Measurements from ENCODE around the gene VOPP1. TPM values are rescaled to one million over a fixed set of nuclear protein-coding genes. Genes with fewer than 3 reads are reported as not detected.

The VOPP1 gene
- total and polyA plus RNA-seq, 2 donors (not counting 1 experiment from before 2014, with no cell fraction given): 52.1 to 70.7 TPM

GRCh38 chr7:55498770-55499169 is 73.5 kb downstream of the VOPP1 start:
- peaks cover 2% of the 10 kb centered on the region for H3K79me2 ChIP-seq (ENCODE audit: control insufficient read depth, insufficient read depth, low read length)
- no peaks in the 10 kb centered on the region for H3K27me3 ChIP-seq (ENCODE audit: control insufficient read depth, insufficient read depth, low read length)
- no peaks in the 10 kb centered on the region for H3K36me3 ChIP-seq (ENCODE audit: control insufficient read depth, insufficient read depth, low read length)
- no peak for TF ChIP-seq EZH2 (IDR thresholded peaks at IDR 0.05; ENCODE audit: low read length, missing control alignments)
- TF ChIP-seq CTCF (conservative IDR thresholded peaks at IDR 0.05 in 1 of 2, IDR thresholded peaks at IDR 0.05 in 1 of 2; ENCODE audit: low read depth in 1 of 2, low read length in 2 of 2): no peak
- DNase-seq (ENCODE audit: low read depth in 2 of 2): no peak
- no peaks in the 10 kb centered on the region for H3K4me1 ChIP-seq (ENCODE audit: control insufficient read depth, extremely low read depth, insufficient read depth, low read length)
- H4K20me1 ChIP-seq (ENCODE audit: control insufficient read depth, extremely low read depth, insufficient read depth, low read length): no peaks in the 10 kb centered on the region
- H3K4me3 ChIP-seq (replicated peaks in 1 of 4; ENCODE audit: control extremely low read depth in 1 of 4, insufficient read depth in 1 of 4, low read depth in 3 of 4, low read length in 4 of 4): no peak overlapping the region
- H3K9me3 ChIP-seq (ENCODE audit: control insufficient read depth, insufficient read depth, low read depth, low read length): no peaks in the 10 kb centered on the region
- no peak overlapping the region for H2AFZ ChIP-seq (ENCODE audit: low read length)
- no peak overlapping the region for H3K9ac ChIP-seq (ENCODE audit: insufficient read depth, low read length)
- H3K27ac ChIP-seq (ENCODE audit: insufficient read depth, low read length): no peak overlapping the region
- no peak overlapping the region for H3K4me2 ChIP-seq (ENCODE audit: extremely low read depth, insufficient read depth, low read length)

GRCh38 chr7:55498142-55498541 is 74.2 kb downstream of the VOPP1 start:
- Histone ChIP-seq H3K9me3 (ENCODE audit: control insufficient read depth, insufficient read depth, low read depth, low read length) (no peaks in the 10 kb centered on the region), H3K4me3 (replicated peaks in 1 of 4; ENCODE audit: control extremely low read depth in 1 of 4, insufficient read depth in 1 of 4, low read depth in 3 of 4, low read length in 4 of 4) (no peak overlapping the region), H3K27me3 (ENCODE audit: control insufficient read depth, insufficient read depth, low read length) (no peaks in the 10 kb centered on the region), H3K36me3 (ENCODE audit: control insufficient read depth, insufficient read depth, low read length) (no peaks in the 10 kb centered on the region), H4K20me1 (ENCODE audit: control insufficient read depth, extremely low read depth, insufficient read depth, low read length) (no peaks in the 10 kb centered on the region), H3K4me1 (ENCODE audit: control insufficient read depth, extremely low read depth, insufficient read depth, low read length) (no peaks in the 10 kb centered on the region), H3K9ac (ENCODE audit: insufficient read depth, low read length) (no peak overlapping the region), H3K4me2 (ENCODE audit: extremely low read depth, insufficient read depth, low read length) (no peak overlapping the region), H3K27ac (ENCODE audit: insufficient read depth, low read length) (no peak overlapping the region), H3K79me2 (ENCODE audit: control insufficient read depth, insufficient read depth, low read length) (peaks cover 2% of the 10 kb centered on the region), H2AFZ (ENCODE audit: low read length) (no peak overlapping the region)
- TF ChIP-seq CTCF (conservative IDR thresholded peaks at IDR 0.05 in 1 of 2, IDR thresholded peaks at IDR 0.05 in 1 of 2; ENCODE audit: low read depth in 1 of 2, low read length in 2 of 2): no peak
- no peak for TF ChIP-seq EZH2 (IDR thresholded peaks at IDR 0.05; ENCODE audit: low read length, missing control alignments)
- DNase-seq (ENCODE audit: low read depth in 2 of 2): no peak

- Histone ChIP-seq H3K36me3 (ENCODE audit: control insufficient read depth, insufficient read depth, low read length) (no peaks in the 10 kb centered on the region), H3K79me2 (ENCODE audit: control insufficient read depth, insufficient read depth, low read length) (peaks cover 1% of the 10 kb centered on the region), H3K27me3 (ENCODE audit: control insufficient read depth, insufficient read depth, low read length) (no peaks in the 10 kb centered on the region), H3K4me3 (replicated peaks in 1 of 4; ENCODE audit: control extremely low read depth in 1 of 4, insufficient read depth in 1 of 4, low read depth in 3 of 4, low read length in 4 of 4) (no peak overlapping the region), H2AFZ (ENCODE audit: low read length) (no peak overlapping the region), H3K27ac (ENCODE audit: insufficient read depth, low read length) (no peak overlapping the region), H3K4me2 (ENCODE audit: extremely low read depth, insufficient read depth, low read length) (no peak overlapping the region), H4K20me1 (ENCODE audit: control insufficient read depth, extremely low read depth, insufficient read depth, low read length) (no peaks in the 10 kb centered on the region), H3K9me3 (ENCODE audit: control insufficient read depth, insufficient read depth, low read depth, low read length) (no peaks in the 10 kb centered on the region), H3K4me1 (ENCODE audit: control insufficient read depth, extremely low read depth, insufficient read depth, low read length) (no peaks in the 10 kb centered on the region), H3K9ac (ENCODE audit: insufficient read depth, low read length) (no peak overlapping the region)
- DNase-seq (ENCODE audit: low read depth in 2 of 2): no peak
- TF ChIP-seq EZH2 (IDR thresholded peaks at IDR 0.05; ENCODE audit: low read length, missing control alignments) (no peak), CTCF (conservative IDR thresholded peaks at IDR 0.05 in 1 of 2, IDR thresholded peaks at IDR 0.05 in 1 of 2; ENCODE audit: low read depth in 1 of 2, low read length in 2 of 2) (no peak)
Measured at GRCh38 chr7:55497521-55497920, 74.8 kb downstream of the VOPP1 start.
